ENCODE data around the gene SOD2.

Gene SOD2

DNA sequence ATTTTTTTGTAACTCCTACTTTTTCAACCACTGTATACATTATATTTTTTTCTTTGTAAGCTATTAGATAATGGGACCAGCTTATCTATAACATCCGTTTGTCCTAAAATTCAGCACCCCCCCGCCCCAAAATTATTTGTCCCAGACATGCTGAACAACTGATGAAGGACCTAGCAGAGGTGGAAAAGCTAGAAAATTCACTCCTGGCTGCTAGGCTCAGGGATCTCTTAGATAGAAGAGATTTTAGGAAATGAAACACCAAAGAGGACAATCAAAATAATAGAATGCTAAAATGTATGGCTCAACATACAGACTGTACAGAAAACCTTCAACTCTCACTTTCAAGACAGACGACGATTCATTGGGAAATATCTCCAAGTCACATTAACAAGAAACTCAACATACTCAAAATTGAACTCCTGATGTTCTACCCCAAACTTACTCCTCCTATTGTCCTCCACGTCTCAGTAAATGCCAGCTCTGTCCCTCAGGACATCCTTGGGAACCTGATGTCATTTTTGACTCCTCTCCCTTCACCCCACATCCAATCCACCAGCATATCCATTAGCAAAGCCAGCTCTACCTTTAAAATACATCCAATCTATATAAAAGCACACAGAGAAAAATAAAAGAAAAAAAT is 4.7 kb downstream of the SOD2 start:
- Histone ChIP-seq H3K27me3 (replicated peaks; ENCODE audit: insufficient read depth, low read length) (no peaks in the 10 kb centered on the region), H3K27ac (ENCODE audit: low read length) (no peak overlapping the region), H3K4me2 (ENCODE audit: low read depth, low read length) (no peak overlapping the region), H3F3A (ENCODE audit: insufficient read depth, low read length) (peaks cover 4% of the 10 kb centered on the region; the same call in 1 of the 2 replicates), H3K9ac (ENCODE audit: low read length) (no peak overlapping the region), H3K4me1 (ENCODE audit: low read length) (no peaks in the 10 kb centered on the region), H3K4me3 (ENCODE audit: low read length) (no peak overlapping the region), H3K79me2 (ENCODE audit: low read length) (peaks cover 24% of the 10 kb centered on the region), H3K9me2 (replicated peaks; ENCODE audit: insufficient read depth, low read length) (no peaks in the 10 kb centered on the region), H3K36me3 (replicated peaks; ENCODE audit: insufficient read depth, low read length) (peaks cover 3% of the 10 kb centered on the region; the same call in 1 of the 2 replicates), H3K9me3 (replicated peaks; ENCODE audit: insufficient read depth, low read length) (no peaks in the 10 kb centered on the region), H4K20me1 (ENCODE audit: insufficient read depth, low read length) (no peaks in the 10 kb centered on the region), H2AFZ (ENCODE audit: low read length) (no peak overlapping the region)
- no peak for DNase-seq
- TF ChIP-seq, protein P1, sequence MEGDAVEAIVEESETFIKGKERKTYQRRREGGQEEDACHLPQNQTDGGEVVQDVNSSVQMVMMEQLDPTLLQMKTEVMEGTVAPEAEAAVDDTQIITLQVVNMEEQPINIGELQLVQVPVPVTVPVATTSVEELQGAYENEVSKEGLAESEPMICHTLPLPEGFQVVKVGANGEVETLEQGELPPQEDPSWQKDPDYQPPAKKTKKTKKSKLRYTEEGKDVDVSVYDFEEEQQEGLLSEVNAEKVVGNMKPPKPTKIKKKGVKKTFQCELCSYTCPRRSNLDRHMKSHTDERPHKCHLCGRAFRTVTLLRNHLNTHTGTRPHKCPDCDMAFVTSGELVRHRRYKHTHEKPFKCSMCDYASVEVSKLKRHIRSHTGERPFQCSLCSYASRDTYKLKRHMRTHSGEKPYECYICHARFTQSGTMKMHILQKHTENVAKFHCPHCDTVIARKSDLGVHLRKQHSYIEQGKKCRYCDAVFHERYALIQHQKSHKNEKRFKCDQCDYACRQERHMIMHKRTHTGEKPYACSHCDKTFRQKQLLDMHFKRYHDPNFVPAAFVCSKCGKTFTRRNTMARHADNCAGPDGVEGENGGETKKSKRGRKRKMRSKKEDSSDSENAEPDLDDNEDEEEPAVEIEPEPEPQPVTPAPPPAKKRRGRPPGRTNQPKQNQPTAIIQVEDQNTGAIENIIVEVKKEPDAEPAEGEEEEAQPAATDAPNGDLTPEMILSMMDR (IDR thresholded peaks at IDR 0.05; ENCODE audit: low read length): no peak
- TF ChIP-seq EZH2phosphoT487 (IDR thresholded peaks at IDR 0.05; ENCODE audit: low read length): no peak
- TF ChIP-seq EZH2 (optimal IDR thresholded peaks at IDR 0.05; ENCODE audit: low read depth, low read length): no peak

DNA sequence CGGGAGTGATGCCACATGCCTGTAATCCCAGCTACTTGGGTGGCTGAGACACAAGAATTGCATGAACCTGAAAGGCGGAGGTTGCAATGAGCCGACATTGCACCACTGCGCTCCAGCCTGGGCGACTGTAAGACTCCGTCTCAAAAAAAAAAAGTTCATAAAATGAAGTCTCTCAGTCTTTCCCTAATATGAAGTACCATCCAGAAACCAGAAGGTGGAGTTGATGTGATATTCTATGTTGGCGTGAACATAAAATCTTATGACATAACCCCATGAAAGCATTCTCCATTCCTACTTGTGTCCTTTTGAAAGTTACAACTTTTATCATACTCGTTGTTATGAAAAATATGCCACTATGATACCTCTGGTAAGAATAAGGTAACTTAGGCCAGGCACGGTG is 5.7 kb downstream of the SOD2 start:
- no peak for DNase-seq
- Histone ChIP-seq H3K27ac (ENCODE audit: low read length) (no peak overlapping the region), H3K4me2 (ENCODE audit: low read depth, low read length) (no peak overlapping the region), H3K9ac (ENCODE audit: low read length) (no peak overlapping the region), H3K36me3 (replicated peaks; ENCODE audit: insufficient read depth, low read length) (peaks cover 3% of the 10 kb centered on the region; the same call in 1 of the 2 replicates), H4K20me1 (ENCODE audit: insufficient read depth, low read length) (no peaks in the 10 kb centered on the region), H3F3A (ENCODE audit: insufficient read depth, low read length) (peaks cover 4% of the 10 kb centered on the region; the same call in 1 of the 2 replicates), H3K9me2 (replicated peaks; ENCODE audit: insufficient read depth, low read length) (no peaks in the 10 kb centered on the region), H3K27me3 (replicated peaks; ENCODE audit: insufficient read depth, low read length) (no peaks in the 10 kb centered on the region), H3K9me3 (replicated peaks; ENCODE audit: insufficient read depth, low read length) (no peaks in the 10 kb centered on the region), H3K4me3 (ENCODE audit: low read length) (no peak overlapping the region), H3K4me1 (ENCODE audit: low read length) (no peaks in the 10 kb centered on the region), H2AFZ (ENCODE audit: low read length) (no peak overlapping the region), H3K79me2 (ENCODE audit: low read length) (peaks cover 23% of the 10 kb centered on the region)
- TF ChIP-seq, protein P1 (IDR thresholded peaks at IDR 0.05; ENCODE audit: low read length): no peak
- no peak for TF ChIP-seq EZH2 (optimal IDR thresholded peaks at IDR 0.05; ENCODE audit: low read depth, low read length)
- no peak for TF ChIP-seq EZH2phosphoT487 (IDR thresholded peaks at IDR 0.05; ENCODE audit: low read length)

DNA sequence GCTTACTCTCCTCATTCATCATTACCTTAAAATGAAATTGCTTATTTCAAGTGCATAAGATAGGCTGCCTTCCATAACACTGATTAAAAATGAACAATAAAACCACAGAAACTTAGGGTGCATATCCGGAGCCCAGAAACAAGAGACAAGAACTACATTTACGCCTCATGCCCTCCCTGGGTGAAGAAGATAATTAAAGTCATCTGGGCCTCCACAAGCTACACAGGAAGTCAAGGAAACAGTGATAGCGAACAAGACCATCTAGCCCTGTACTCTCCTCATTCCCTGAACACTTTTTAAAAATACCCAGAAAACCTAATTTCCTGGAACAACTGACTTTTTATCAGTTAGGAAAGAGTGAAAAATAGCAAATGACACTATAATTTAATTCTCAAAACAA is 6.3 kb downstream of the SOD2 start:
- Histone ChIP-seq H2AFZ (ENCODE audit: low read length) (no peak overlapping the region), H3K4me3 (ENCODE audit: low read length) (no peak overlapping the region), H3K9me3 (replicated peaks; ENCODE audit: insufficient read depth, low read length) (no peaks in the 10 kb centered on the region), H3K27ac (ENCODE audit: low read length) (no peak overlapping the region), H3K27me3 (replicated peaks; ENCODE audit: insufficient read depth, low read length) (no peaks in the 10 kb centered on the region), H3K36me3 (replicated peaks; ENCODE audit: insufficient read depth, low read length) (peaks cover 3% of the 10 kb centered on the region; the same call in 1 of the 2 replicates), H3K4me2 (ENCODE audit: low read depth, low read length) (no peak overlapping the region), H4K20me1 (ENCODE audit: insufficient read depth, low read length) (no peaks in the 10 kb centered on the region), H3F3A (ENCODE audit: insufficient read depth, low read length) (no peaks in the 10 kb centered on the region), H3K9ac (ENCODE audit: low read length) (no peak overlapping the region), H3K4me1 (ENCODE audit: low read length) (no peaks in the 10 kb centered on the region), H3K79me2 (ENCODE audit: low read length) (peaks cover 16% of the 10 kb centered on the region), H3K9me2 (replicated peaks; ENCODE audit: insufficient read depth, low read length) (no peaks in the 10 kb centered on the region)
- DNase-seq: no peak
- TF ChIP-seq EZH2phosphoT487 (IDR thresholded peaks at IDR 0.05; ENCODE audit: low read length) (no peak), EZH2 (optimal IDR thresholded peaks at IDR 0.05; ENCODE audit: low read depth, low read length) (no peak)
- TF ChIP-seq, protein P1 (IDR thresholded peaks at IDR 0.05; ENCODE audit: low read length): no peak

Data from MM.1S (cell line).